NCI-H2227 treated with DMSO at 0.1 percent for 48 hours (cell line): Measurements from ENCODE around the gene TBR1.

Source experiments
- DNase-seq: peaks from one replicate; lab custom pipeline; 2025; lab: John Stamatoyannopoulos, UW

TBR1 gene

DNA sequence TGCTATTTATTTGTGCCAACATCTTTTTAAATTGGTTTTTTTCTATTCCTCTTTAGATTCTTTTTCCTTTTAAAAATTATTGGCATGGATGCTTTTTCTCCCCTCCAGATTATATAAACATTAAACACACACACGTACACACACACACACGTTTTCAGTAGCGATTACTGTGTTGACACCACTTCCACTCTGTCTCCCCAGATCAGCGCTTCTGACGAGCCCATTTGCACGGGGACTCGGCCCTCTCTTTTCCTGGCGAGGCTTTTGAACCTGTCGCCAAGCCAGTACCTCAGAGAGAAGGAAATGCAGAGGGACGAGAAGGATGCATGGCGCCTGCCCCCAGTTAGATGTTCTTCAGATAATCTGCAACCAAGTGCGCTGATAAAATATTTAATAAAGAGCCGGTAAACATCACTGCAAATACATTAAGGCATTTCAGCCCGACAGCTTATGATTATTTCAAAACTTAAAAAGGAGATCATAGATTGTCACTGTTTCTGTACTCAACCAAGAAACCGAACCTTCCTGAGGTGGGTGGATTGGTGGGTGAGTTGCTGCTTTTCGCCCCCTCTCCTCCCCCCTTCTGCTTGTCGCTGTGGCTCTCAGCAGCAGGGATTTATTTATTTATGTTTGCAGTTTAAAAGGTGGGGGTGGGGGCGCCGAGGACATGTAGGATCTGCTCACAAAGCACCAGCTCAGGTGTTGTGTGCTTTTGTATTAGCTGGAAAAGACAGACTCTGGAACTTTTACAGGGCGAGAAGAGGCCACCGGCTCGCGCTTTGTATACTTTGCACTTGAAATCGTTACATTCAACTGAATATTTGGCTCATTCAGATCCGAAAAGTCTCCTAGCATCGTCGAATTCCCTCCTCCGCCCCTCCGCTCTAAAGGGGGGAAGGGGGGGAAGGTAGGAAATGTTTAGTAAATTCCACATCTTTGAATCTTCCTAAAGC is 787 bp upstream of the TBR1 start:
- peak; percentile 35 for DNase-seq

- DNase-seq: no peak
Measured at GRCh38 chr2:161416708-161417437, 776 bp downstream of the TBR1 start.

GRCh38 chr2:161417438-161418274 is 1.6 kb downstream of the TBR1 start:
- DNase-seq: no peak

DNA sequence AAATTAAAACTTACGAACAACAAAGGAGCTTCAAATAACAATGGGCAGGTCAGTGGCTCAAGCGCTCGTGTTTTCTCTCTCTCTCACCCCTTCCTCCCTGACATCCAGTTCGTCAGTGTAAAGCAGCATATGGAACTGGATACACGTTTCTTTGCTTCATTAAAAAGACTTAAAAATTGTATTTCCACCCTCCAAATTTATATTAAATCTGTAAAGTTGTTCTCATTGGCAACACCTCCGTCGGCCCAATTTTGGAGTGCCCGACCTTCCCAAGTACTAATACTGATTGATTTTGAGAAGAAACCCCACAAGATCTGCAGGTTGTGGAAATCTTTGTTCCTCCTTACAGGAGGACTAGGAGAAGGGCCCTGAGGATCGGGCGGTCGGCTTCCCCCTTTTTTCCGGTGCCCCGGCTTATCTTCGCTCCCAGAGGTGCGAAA is 2.2 kb downstream of the TBR1 start:
- peak; percentile 43 for DNase-seq

GRCh38 chr2:161418715-161419637 is 2.9 kb downstream of the TBR1 start:
- peak; percentile 43 for DNase-seq

DNA sequence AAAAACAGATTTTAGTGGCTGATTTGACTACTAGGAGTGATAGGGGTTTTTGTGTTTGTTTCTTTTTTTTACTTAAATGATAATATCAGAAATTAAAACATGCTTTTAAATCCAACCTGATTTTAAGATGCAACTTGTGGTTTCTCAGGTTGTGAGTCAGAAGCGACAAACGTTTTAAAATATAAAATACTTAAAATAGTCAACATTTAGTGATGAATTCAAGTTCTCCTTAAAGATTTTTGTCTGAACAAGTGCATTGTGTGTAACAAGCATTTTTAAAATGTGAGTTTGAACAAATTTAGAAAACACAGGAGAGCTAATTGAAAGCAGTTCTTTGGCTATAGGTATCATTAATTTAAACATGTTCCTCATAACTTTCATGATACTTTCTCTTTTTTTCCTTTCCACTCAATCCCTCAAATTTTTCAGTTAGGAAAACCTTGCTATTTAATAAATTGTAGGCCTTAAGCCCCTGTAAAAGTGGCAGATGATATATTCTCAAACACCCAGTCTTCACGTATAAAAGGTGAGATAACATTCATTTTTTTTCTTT is 3.6 kb downstream of the TBR1 start:
- DNase-seq: no peak

- no peak for DNase-seq
Measured at GRCh38 chr2:161420406-161421074, 4.4 kb downstream of the TBR1 start.

DNA sequence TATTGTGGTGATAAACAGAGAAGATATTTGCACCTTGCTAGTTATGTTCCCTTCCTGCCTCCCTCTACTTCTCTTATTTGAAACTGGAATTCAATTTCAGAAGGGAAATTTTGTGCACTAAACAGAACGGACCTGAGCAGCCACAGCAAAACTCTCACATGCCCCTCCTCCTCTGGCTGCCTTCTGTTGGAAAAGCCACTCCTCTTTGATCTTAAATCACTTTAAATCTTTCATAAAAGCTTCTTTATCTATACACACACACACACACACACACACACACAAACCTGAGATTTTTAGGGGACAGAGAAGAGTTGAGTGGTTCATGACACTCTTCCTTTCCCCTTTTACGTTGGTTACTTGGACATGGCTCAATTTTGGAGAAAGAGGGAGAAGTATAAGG is 5.6 kb downstream of the TBR1 start:
- DNase-seq: no peak

DNA sequence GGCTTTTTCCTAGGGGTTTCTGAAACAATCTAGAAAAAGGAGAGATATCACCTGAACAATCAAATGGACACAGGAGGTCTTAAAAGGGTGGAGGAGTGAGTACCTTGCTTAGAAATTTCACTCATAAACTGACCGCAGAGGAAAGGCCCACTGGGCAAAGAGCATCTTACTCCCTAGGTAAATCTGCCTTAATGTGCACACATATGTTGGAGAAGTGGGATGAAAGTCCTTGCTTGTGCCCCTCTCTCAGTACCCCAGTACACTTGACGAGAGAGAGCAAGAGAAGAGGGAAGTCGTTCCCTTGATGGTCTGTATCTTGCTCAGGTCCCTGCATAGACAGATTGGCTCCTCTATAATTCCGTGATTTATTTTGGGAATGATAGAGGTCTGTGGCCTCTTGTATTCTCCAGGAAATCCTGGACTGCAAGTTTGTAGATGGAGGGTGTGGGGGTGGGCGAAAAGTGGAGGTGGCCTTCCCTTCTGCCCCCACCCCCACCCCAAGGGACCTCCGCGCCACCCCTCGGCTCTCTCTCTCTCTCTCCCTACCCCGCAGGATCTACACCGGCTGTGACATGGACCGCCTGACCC is 6.8 kb downstream of the TBR1 start:
- no peak for DNase-seq

DNA sequence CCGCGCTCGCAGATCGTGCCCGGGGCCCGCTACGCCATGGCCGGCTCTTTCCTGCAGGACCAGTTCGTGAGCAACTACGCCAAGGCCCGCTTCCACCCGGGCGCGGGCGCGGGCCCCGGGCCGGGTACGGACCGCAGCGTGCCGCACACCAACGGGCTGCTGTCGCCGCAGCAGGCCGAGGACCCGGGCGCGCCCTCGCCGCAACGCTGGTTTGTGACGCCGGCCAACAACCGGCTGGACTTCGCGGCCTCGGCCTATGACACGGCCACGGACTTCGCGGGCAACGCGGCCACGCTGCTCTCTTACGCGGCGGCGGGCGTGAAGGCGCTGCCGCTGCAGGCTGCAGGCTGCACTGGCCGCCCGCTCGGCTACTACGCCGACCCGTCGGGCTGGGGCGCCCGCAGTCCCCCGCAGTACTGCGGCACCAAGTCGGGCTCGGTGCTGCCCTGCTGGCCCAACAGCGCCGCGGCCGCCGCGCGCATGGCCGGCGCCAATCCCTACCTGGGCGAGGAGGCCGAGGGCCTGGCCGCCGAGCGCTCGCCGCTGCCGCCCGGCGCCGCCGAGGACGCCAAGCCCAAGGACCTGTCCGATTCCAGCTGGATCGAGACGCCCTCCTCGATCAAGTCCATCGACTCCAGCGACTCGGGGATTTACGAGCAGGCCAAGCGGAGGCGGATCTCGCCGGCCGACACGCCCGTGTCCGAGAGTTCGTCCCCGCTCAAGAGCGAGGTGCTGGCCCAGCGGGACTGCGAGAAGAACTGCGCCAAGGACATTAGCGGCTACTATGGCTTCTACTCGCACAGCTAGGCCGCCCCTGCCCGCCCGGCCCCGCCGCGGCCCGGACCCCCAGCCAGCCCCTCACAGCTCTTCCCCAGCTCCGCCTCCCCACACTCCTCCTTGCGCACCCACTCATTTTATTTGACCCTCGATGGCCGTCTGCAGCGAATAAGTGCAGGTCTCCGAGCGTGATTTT is 7.6 kb downstream of the TBR1 start:
- DNase-seq: peak; percentile 73

DNA sequence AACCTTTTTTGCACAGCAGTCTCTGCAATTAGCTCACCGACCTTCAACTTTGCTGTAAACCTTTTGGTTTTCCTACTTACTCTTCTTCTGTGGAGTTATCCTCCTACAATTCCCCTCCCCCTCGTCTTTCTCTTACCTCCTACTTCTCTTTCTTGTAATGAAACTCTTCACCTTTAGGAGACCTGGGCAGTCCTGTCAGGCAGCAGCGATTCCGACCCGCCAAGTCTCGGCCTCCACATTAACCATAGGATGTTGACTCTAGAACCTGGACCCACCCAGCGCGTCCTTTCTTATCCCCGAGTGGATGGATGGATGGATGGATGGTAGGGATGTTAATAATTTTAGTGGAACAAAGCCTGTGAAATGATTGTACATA is 8.3 kb downstream of the TBR1 start:
- peak; percentile 73 for DNase-seq

- DNase-seq: no peak
Measured at GRCh38 chr2:161424891-161425727, 9.0 kb downstream of the TBR1 start.

DNA sequence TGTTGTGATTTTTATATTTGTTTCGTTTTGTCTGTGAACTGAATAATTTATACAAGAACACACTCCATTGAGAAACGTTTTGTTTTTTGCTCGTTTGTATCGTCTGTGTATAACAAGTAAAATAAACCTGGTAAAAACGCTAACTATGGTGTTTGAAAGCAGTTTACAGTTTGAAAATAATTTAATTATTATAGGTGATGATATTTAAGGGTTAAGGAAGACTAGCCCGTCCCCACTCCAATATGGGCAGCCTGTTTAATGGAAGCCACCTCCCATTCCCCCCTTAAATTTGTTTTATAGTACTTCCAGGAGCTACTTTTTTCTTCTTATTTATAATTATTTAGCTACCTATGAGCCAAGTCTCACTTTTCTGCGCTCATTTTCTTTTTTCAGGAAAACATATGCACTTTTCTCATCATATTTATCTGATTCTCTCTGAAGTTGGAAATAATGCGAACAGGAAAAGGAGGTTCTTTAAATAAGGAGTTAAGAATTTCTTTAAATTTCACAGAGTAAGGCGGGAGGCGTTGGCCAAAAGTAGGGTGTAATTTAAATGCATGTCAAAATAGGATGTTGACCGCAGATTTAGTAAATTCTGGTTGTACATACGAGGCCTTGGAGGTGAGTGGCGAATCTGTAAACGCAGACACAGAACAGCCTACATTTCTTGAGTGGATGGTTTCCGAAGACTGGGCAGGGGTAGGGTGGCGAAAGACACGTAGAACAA is 9.8 kb downstream of the TBR1 start:
- DNase-seq: no peak

DNA sequence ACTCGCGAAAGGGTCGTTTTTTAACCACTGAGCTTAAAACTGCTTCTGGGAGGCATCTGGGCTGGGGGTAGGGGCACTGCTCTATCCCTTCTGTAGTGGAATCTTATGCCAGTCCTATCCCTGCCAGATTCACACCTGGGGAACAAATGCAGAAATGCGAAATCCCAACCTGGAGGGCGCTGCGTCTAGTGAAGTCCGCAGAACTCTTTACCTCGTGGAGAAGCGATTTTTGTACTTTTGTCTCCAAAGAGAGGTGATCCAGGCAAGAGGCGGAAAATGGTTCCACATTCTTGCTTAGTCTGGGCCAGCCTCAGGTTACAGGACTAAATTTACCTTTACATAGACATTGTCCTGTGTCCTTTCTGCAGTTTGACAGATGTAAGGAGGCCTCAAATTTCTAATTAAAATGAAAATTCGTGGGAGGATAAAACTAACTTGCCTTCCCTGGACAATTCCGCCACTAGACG is 10.4 kb downstream of the TBR1 start:
- no peak for DNase-seq

GRCh38 chr2:161426922-161427663 is 11.0 kb downstream of the TBR1 start:
- no peak for DNase-seq
